HG03565 (cell line): ENCODE results near the gene IL15.
"Not testable (repeated sequence)": the region's sequence is repeated elsewhere in the genome, so short reads cannot be mapped to it uniquely, and the experiment has no call there.

Source experiments
- ATAC-seq: cut with Tn5 transposase; IDR thresholded peaks from one replicate; pipeline ENCODE4 v1.9.1; 2021; ENCODE audit warnings: mild to moderate bottlenecking, moderate library complexity; ENCODE audit not compliant: unreplicated experiment

IL15 gene

GRCh38 chr4:141645611-141646340 lies 9.4 kb downstream of the IL15 start:
- ATAC-seq, result no peak

- no peak for ATAC-seq
Measured at GRCh38 chr4:141646969-141647368, 10.6 kb downstream of the IL15 start.

- no peak for ATAC-seq
Measured at GRCh38 chr4:141647966-141648365, 11.6 kb downstream of the IL15 start.

- no peak for ATAC-seq
Measured at GRCh38 chr4:141652161-141652778, 15.9 kb downstream of the IL15 start.

- ATAC-seq, result no peak
Measured at GRCh38 chr4:141654098-141654497, 17.7 kb downstream of the IL15 start.

GRCh38 chr4:141656031-141656430 lies 19.6 kb downstream of the IL15 start:
- ATAC-seq, result no peak

- ATAC-seq, result no peak
Measured at GRCh38 chr4:141657550-141658250, 21.3 kb downstream of the IL15 start.

- ATAC-seq, result peak; percentile 33
Measured at GRCh38 chr4:141658309-141658708, 21.9 kb downstream of the IL15 start.

GRCh38 chr4:141659539-141659938 lies 23.2 kb downstream of the IL15 start:
- ATAC-seq, result no peak

GRCh38 chr4:141660880-141661279 lies 24.5 kb downstream of the IL15 start:
- no peak for ATAC-seq

GRCh38 chr4:141668200-141668910 lies 32.0 kb downstream of the IL15 start:
- no peak for ATAC-seq

GRCh38 chr4:141669501-141669900 lies 33.1 kb downstream of the IL15 start:
- no peak for ATAC-seq

- ATAC-seq, result no peak
Measured at GRCh38 chr4:141675384-141675783, 39.0 kb downstream of the IL15 start.

GRCh38 chr4:141676087-141676670 lies 39.8 kb downstream of the IL15 start:
- ATAC-seq, result no peak

- no peak for ATAC-seq
Measured at GRCh38 chr4:141680060-141680459, 43.7 kb downstream of the IL15 start.

GRCh38 chr4:141684785-141685184 lies 48.4 kb downstream of the IL15 start:
- no peak for ATAC-seq

- no peak for ATAC-seq
Measured at GRCh38 chr4:141686146-141686775, 49.9 kb downstream of the IL15 start.

- no peak for ATAC-seq
Measured at GRCh38 chr4:141686879-141687278, 50.5 kb downstream of the IL15 start.

- ATAC-seq, result not testable (repeated sequence)
Measured at GRCh38 chr4:141689726-141690296, 53.4 kb downstream of the IL15 start.

- not testable (repeated sequence) for ATAC-seq
Measured at GRCh38 chr4:141691247-141691646, 54.9 kb downstream of the IL15 start.
